ACC112 (cell line): ENCODE data around the gene BIN1.

Experiments used
- H2AFZ ChIP-seq: fragments of 200-600 bp; sonication (generic); one replicate; pipeline ENCODE4 v1.6.0; 2017; ENCODE audit warnings: antibody characterized with exemption, low read length; ENCODE audit not compliant: unreplicated experiment
- H3K27ac ChIP-seq: fragments of 200-600 bp; sonication (generic); 2 replicates; pipeline ENCODE4 v1.5.1; 2014; ENCODE audit warnings: low read depth, mild to moderate bottlenecking, antibody characterized with exemption, low read length, moderate library complexity
- H3K27me3 ChIP-seq: fragments of 200-600 bp; sonication (generic); 2 replicates; pipeline ENCODE4 v1.6.1; 2014; ENCODE audit warnings: mild to moderate bottlenecking, antibody characterized with exemption, low read length, moderate library complexity, mixed read lengths; ENCODE audit not compliant: insufficient read depth
- H3K36me3 ChIP-seq: fragments of 200-600 bp; sonication (generic); 2 replicates; pipeline ENCODE4 v1.6.1; 2016; ENCODE audit warnings: mild to moderate bottlenecking, antibody characterized with exemption, low read length, moderate library complexity, mixed read lengths; ENCODE audit not compliant: insufficient read depth
- H3K4me1 ChIP-seq: fragments of 200-600 bp; sonication (generic); one replicate; pipeline ENCODE4 v1.6.1; 2016; ENCODE audit warnings: low read length, mixed read lengths; ENCODE audit not compliant: insufficient read depth, unreplicated experiment, control insufficient read depth
- H3K4me3 ChIP-seq: fragments of 200-600 bp; sonication (generic); 2 replicates; pipeline ENCODE4 v1.5.1; 2014; ENCODE audit warnings: mild to moderate bottlenecking, low read depth, low read length
- H3K79me2 ChIP-seq: fragments of 200-600 bp; sonication (generic); one replicate; pipeline ENCODE4 v1.6.0; 2016; ENCODE audit warnings: low read length; ENCODE audit not compliant: control insufficient read depth, unreplicated experiment, insufficient read depth

Gene BIN1

GRCh38 chr2:127004893-127005600 is 101.9 kb downstream of the BIN1 start:
- Histone ChIP-seq H3K79me2 (no peaks in the 10 kb centered on the region), H2AFZ (no peak overlapping the region), H3K4me1 (peaks cover 15% of the 10 kb centered on the region), H3K27ac (no peak overlapping the region), H3K4me3 (no peak overlapping the region), H3K27me3 (no peaks in the 10 kb centered on the region), H3K36me3 (no peaks in the 10 kb centered on the region)

- no peak overlapping the region for H2AFZ ChIP-seq
- no peaks in the 10 kb centered on the region for H3K36me3 ChIP-seq
- H3K4me1 ChIP-seq: peaks cover 12% of the 10 kb centered on the region
Observed at GRCh38 chr2:127003070-127003800, 103.7 kb downstream of the BIN1 start.

GRCh38 chr2:127001751-127002150 is 105.2 kb downstream of the BIN1 start:
- H3K36me3 ChIP-seq: no peaks in the 10 kb centered on the region
- no peaks in the 10 kb centered on the region for H3K4me1 ChIP-seq

More at GRCh38 chr2:127003070-127003800, 103.7 kb downstream of the BIN1 start:
- no peak overlapping the region for H3K27ac ChIP-seq
- H3K4me3 ChIP-seq: no peak overlapping the region
- H3K27me3 ChIP-seq: no peaks in the 10 kb centered on the region
- no peaks in the 10 kb centered on the region for H3K79me2 ChIP-seq

GRCh38 chr2:127000937-127001336 is 106.0 kb downstream of the BIN1 start:
- Histone ChIP-seq H3K4me3 (no peak overlapping the region), H3K4me1 (no peaks in the 10 kb centered on the region), H2AFZ (no peak overlapping the region), H3K79me2 (no peaks in the 10 kb centered on the region), H3K27me3 (peaks cover 3% of the 10 kb centered on the region; the same call in 1 of the 2 replicates), H3K36me3 (no peaks in the 10 kb centered on the region), H3K27ac (no peak overlapping the region)

More at GRCh38 chr2:127001751-127002150, 105.2 kb downstream of the BIN1 start:
- Histone ChIP-seq H2AFZ (no peak overlapping the region), H3K27me3 (no peaks in the 10 kb centered on the region), H3K79me2 (no peaks in the 10 kb centered on the region), H3K27ac (no peak overlapping the region), H3K4me3 (no peak overlapping the region)

GRCh38 chr2:127000194-127000593 is 106.8 kb downstream of the BIN1 start:
- Histone ChIP-seq H3K36me3 (no peaks in the 10 kb centered on the region), H3K79me2 (no peaks in the 10 kb centered on the region), H3K4me3 (no peak overlapping the region), H3K27ac (no peak overlapping the region), H3K4me1 (no peaks in the 10 kb centered on the region), H3K27me3 (peaks cover 8% of the 10 kb centered on the region; the same call in 1 of the 2 replicates), H2AFZ (no peak overlapping the region)

- Histone ChIP-seq H3K79me2 (no peaks in the 10 kb centered on the region), H3K27me3 (peaks cover 8% of the 10 kb centered on the region; the same call in 1 of the 2 replicates), H3K4me1 (no peaks in the 10 kb centered on the region), H3K27ac (no peak overlapping the region), H3K36me3 (no peaks in the 10 kb centered on the region), H3K4me3 (no peak overlapping the region), H2AFZ (no peak overlapping the region)
Observed at GRCh38 chr2:126999106-126999756, 107.7 kb downstream of the BIN1 start.

- H3K36me3 ChIP-seq: no peaks in the 10 kb centered on the region
- no peaks in the 10 kb centered on the region for H3K4me1 ChIP-seq
- no peak overlapping the region for H2AFZ ChIP-seq
- H3K27ac ChIP-seq: no peak overlapping the region
- H3K27me3 ChIP-seq: peaks cover 8% of the 10 kb centered on the region; the same call in 1 of the 2 replicates
- H3K4me3 ChIP-seq: no peak overlapping the region
- no peaks in the 10 kb centered on the region for H3K79me2 ChIP-seq
Observed at GRCh38 chr2:126998486-126998885, 108.5 kb downstream of the BIN1 start.
